Loucy (cell line): ENCODE data around the gene FRAS1.

Experiments used
- CTCF ChIP-seq: fragments of 200-600 bp; sonication (generic); conservative IDR thresholded peaks from 2 replicates; pipeline ENCODE4 v1.5.1; 2014; ENCODE audit warnings: mild to moderate bottlenecking, antibody characterized with exemption, low read length
- EZH2phosphoT487 ChIP-seq: fragments of 200-600 bp; IDR thresholded peaks from 2 replicates; pipeline ENCODE4 v1.6.1; 2018; ENCODE audit warnings: antibody characterized with exemption, mild to moderate bottlenecking, moderate library complexity, borderline replicate concordance

- TF ChIP-seq CTCF (no peak), EZH2phosphoT487 (no peak)
These were observed 360.5 kb downstream of the FRAS1 start for GRCh38 chr4:78417603-78418002.
